Caco-2 (cell line): ENCODE results near the gene ZSCAN29. TPM values are rescaled to one million over a fixed set of nuclear protein-coding genes. Genes with fewer than 3 reads are reported as not detected.
A peak's percentile ranks its signal among the peaks of the same experiment; 100 is the strongest.

Source experiments
- BruUV-seq: library from RNA; stranded (reverse); fragments of 400-500 nt; replicated peaks from 2 replicates; lab custom pipeline; 2021; lab: Mats Ljungman, UMichigan
- CTCF ChIA-PET: fragments of 300-600 bp; sonication (Branson Sonifier 250); formaldehyde crosslinking; loops from one replicate; lab custom pipeline; 2022; ENCODE audit warnings: antibody characterized with exemption; lab: Charles Lee
- POLR2A ChIA-PET: fragments of 300-600 bp; sonication (Branson Sonifier 250); formaldehyde crosslinking; loops from one replicate; lab custom pipeline; 2022; ENCODE audit warnings: antibody characterized with exemption; lab: Charles Lee
- DNase-seq, 2 experiments: peaks; one replicate each; pipeline versions ENCODE4 v3.0.0 to v3.0.0-alpha.2; 2020 to 2022
- H3K27me3 ChIP-seq: replicated peaks from 2 replicates; pipeline ENCODE4 v1.6.0; 2011; ENCODE audit warnings: low read length; ENCODE audit not compliant: control insufficient read depth, insufficient read depth
- H3K36me3 ChIP-seq: 2 replicates; pipeline ENCODE4 v1.5.1; 2011; ENCODE audit warnings: low read length; ENCODE audit not compliant: control insufficient read depth, insufficient read depth
- H3K4me1 ChIP-seq: fragments of 250-450 bp; sonication (Bioruptor Pico); 2 replicates; pipeline ENCODE4 v1.5.1; 2020; ENCODE audit warnings: mild to moderate bottlenecking
- H3K4me3 ChIP-seq: 2 replicates; pipeline ENCODE4 v1.5.1; 2011; ENCODE audit warnings: low read depth, mild to moderate bottlenecking, control low read depth, low read length
- H3K9me3 ChIP-seq: fragments of 250-450 bp; sonication (Bioruptor Pico); 2 replicates; pipeline ENCODE4 v1.5.1; 2020; ENCODE audit warnings: mild to moderate bottlenecking, moderate library complexity
- H3K27ac Mint-ChIP-seq: one replicate; pipeline ENCODE4 v1.8.0; 2022; ENCODE audit warnings: mixed read lengths; ENCODE audit not compliant: unreplicated experiment
- H3K27me3 Mint-ChIP-seq: one replicate; pipeline ENCODE4 v1.8.0; 2022; ENCODE audit warnings: mixed read lengths; ENCODE audit not compliant: insufficient read depth, unreplicated experiment
- H3K36me3 Mint-ChIP-seq: one replicate; pipeline ENCODE4 v1.8.0; 2022; ENCODE audit warnings: mild to moderate bottlenecking, mixed read lengths; ENCODE audit not compliant: insufficient read depth, unreplicated experiment
- H3K4me1 Mint-ChIP-seq: one replicate; pipeline ENCODE4 v1.8.0; 2022; ENCODE audit warnings: low read depth, mixed read lengths; ENCODE audit not compliant: unreplicated experiment
- H3K4me3 Mint-ChIP-seq: one replicate; pipeline ENCODE4 v1.8.0; 2022; ENCODE audit warnings: mild to moderate bottlenecking, moderate library complexity, mixed read lengths; ENCODE audit not compliant: unreplicated experiment
- H3K9me3 Mint-ChIP-seq: one replicate; pipeline ENCODE4 v1.8.0; 2022; ENCODE audit warnings: mixed read lengths; ENCODE audit not compliant: unreplicated experiment
- intact Hi-C: fragments of 100-400 bp; cut with micrococcal nuclease; formaldehyde crosslinking; loops from one replicate; pipeline ENCODE4 v1.10.0; 2022; ENCODE audit not compliant: unreplicated experiment
- total RNA-seq: library from RNA; stranded (reverse); gene quantifications from 2 replicates; pipeline ENCODE4 v1.2.3, GENCODE V29; 2022
- TF ChIP-seq, protein P1 (sequence below), 2 experiments: fragments of 200-600 bp in 1 of 2; IDR thresholded peaks; 1 replicate in 1 of 2; 2 replicates in 1 of 2; pipeline versions ENCODE4 v1.5.1 to v1.8.0; 2011 to 2022; ENCODE audit warnings: antibody characterized with exemption in 1 of 2, control low read depth in 1 of 2, inconsistent platforms in 1 of 2, low read depth in 1 of 2, low read length in 1 of 2, mild to moderate bottlenecking in 1 of 2, moderate library complexity in 1 of 2; ENCODE audit not compliant: insufficient read depth in 1 of 2, severe bottlenecking in 1 of 2, unreplicated experiment in 1 of 2

Gene ZSCAN29
- total RNA-seq, 1 experiment from 2014 or later: 43.0 TPM

DNA sequence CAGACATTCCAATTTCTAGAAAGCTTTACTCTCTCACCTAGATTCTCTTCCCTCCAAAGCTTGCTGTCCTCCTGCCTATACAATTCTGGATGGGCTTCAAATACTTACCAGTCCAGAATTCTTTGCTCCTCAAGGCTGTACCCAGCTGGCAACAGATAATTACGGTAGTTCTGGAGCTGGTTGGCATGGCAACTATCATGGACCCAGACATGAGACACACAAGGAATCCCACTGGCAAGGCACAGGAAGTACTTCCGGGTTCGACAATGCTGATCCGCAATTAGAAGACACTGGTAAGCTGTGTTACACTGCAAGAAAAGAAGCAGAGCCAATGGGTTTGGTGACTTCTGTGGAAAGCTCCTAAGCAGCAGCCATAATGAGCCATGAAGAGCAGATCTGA, 37.9 kb upstream of the ZSCAN29 start:
- no peaks in the 10 kb centered on the region for H3K27me3 Mint-ChIP-seq
- TF ChIP-seq, protein P1, sequence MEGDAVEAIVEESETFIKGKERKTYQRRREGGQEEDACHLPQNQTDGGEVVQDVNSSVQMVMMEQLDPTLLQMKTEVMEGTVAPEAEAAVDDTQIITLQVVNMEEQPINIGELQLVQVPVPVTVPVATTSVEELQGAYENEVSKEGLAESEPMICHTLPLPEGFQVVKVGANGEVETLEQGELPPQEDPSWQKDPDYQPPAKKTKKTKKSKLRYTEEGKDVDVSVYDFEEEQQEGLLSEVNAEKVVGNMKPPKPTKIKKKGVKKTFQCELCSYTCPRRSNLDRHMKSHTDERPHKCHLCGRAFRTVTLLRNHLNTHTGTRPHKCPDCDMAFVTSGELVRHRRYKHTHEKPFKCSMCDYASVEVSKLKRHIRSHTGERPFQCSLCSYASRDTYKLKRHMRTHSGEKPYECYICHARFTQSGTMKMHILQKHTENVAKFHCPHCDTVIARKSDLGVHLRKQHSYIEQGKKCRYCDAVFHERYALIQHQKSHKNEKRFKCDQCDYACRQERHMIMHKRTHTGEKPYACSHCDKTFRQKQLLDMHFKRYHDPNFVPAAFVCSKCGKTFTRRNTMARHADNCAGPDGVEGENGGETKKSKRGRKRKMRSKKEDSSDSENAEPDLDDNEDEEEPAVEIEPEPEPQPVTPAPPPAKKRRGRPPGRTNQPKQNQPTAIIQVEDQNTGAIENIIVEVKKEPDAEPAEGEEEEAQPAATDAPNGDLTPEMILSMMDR (IDR thresholded peaks at IDR 0.05; ENCODE audit: insufficient read depth in 1 of 2, low read depth in 1 of 2, low read length in 1 of 2, severe bottlenecking in 1 of 2, unreplicated experiment in 1 of 2): no peak
- no TSS peak for BruUV-seq
- H3K27ac Mint-ChIP-seq: no peak overlapping the region
- Histone ChIP-seq H3K4me3 (no peak overlapping the region), H3K36me3 (peaks cover 3% of the 10 kb centered on the region; the same call in 1 of the 2 replicates), H3K9me3 (no peaks in the 10 kb centered on the region), H3K27me3 (no peaks in the 10 kb centered on the region), H3K4me1 (no peaks in the 10 kb centered on the region)
- no peak for DNase-seq
- intact Hi-C loops: no loop called here
- peaks cover 48% of the 10 kb centered on the region for H3K36me3 Mint-ChIP-seq
- no peaks in the 10 kb centered on the region for H3K9me3 Mint-ChIP-seq
- no peaks in the 10 kb centered on the region for H3K4me1 Mint-ChIP-seq
- ChIA-PET POLR2A (no interaction called here), CTCF (no interaction called here)
- no peak overlapping the region for H3K4me3 Mint-ChIP-seq

DNA sequence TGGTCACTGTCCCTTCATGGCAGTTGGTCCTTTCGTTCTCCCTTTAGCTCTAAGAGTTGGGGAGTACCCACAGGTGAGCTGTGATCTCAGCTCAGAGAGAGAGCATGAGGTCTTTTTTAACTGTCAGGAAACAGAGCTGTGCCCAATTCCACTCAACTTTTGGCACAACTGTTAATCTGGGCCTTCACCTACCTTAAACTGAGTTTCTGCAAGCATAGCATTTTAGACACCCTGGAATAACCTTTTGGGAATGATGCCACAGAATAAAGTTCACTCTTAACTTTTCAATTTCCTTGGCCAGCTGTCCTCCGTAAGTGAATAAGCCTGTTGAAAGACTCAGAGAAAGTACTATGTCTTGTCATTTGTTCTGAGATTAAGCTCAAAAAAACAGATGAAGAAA, 36.0 kb upstream of the ZSCAN29 start:
- Mint-ChIP-seq H3K36me3 (peaks cover 68% of the 10 kb centered on the region), H3K4me3 (no peak overlapping the region), H3K4me1 (no peaks in the 10 kb centered on the region), H3K9me3 (no peaks in the 10 kb centered on the region), H3K27ac (no peak overlapping the region), H3K27me3 (no peaks in the 10 kb centered on the region)
- intact Hi-C loops: no loop called here
- Histone ChIP-seq H3K9me3 (no peaks in the 10 kb centered on the region), H3K4me3 (no peak overlapping the region), H3K27me3 (no peaks in the 10 kb centered on the region), H3K36me3 (peaks cover 3% of the 10 kb centered on the region), H3K4me1 (no peaks in the 10 kb centered on the region)
- no peak for DNase-seq
- BruUV-seq: no TSS peak
- POLR2A ChIA-PET: no interaction called here
- CTCF ChIA-PET: no interaction called here
- TF ChIP-seq, protein P1 (IDR thresholded peaks at IDR 0.05; ENCODE audit: insufficient read depth in 1 of 2, low read depth in 1 of 2, low read length in 1 of 2, severe bottlenecking in 1 of 2, unreplicated experiment in 1 of 2): no peak

DNA sequence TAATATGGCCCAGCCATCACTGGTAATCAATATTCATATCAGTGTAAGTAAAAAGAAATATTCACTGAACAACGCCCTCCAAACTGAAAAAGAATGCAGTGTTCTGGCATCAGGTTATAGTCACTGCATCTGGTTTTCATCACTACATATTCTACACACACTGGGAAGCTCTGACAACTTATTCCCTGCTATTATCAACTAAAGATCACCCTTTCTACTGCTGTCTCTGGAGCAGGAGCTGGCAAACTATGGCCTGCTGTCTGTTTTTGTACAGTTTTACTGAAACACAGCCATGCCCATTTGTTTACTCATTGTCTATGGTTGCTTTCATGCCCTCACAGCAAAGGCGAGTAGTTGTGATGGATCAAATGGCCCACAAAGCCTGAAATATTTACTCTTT, 35.3 kb upstream of the ZSCAN29 start:
- no peak overlapping the region for H3K4me3 Mint-ChIP-seq
- POLR2A ChIA-PET: no interaction called here
- Histone ChIP-seq H3K4me3 (no peak overlapping the region), H3K36me3 (peaks cover 3% of the 10 kb centered on the region), H3K4me1 (no peaks in the 10 kb centered on the region), H3K9me3 (no peaks in the 10 kb centered on the region), H3K27me3 (no peaks in the 10 kb centered on the region)
- TF ChIP-seq, protein P1 (IDR thresholded peaks at IDR 0.05; ENCODE audit: insufficient read depth in 1 of 2, low read depth in 1 of 2, low read length in 1 of 2, severe bottlenecking in 1 of 2, unreplicated experiment in 1 of 2): no peak
- H3K4me1 Mint-ChIP-seq: no peaks in the 10 kb centered on the region
- intact Hi-C loops: no loop called here
- no peaks in the 10 kb centered on the region for H3K27me3 Mint-ChIP-seq
- CTCF ChIA-PET: no interaction called here
- H3K36me3 Mint-ChIP-seq: peaks cover 74% of the 10 kb centered on the region
- no peak for DNase-seq
- H3K9me3 Mint-ChIP-seq: no peaks in the 10 kb centered on the region
- H3K27ac Mint-ChIP-seq: no peak overlapping the region
- BruUV-seq: TSS peak; percentile 17
